HG03039 (cell line): ENCODE results near the gene ECHS1.
"Not testable (repeated sequence)": the region's sequence is repeated elsewhere in the genome, so short reads cannot be mapped to it uniquely, and the experiment has no call there.

Experiments
- ATAC-seq: cut with Tn5 transposase; IDR thresholded peaks from one replicate; pipeline ENCODE4 v1.9.1; 2021; ENCODE audit warnings: mild to moderate bottlenecking, moderate library complexity; ENCODE audit not compliant: unreplicated experiment

ECHS1 gene

DNA sequence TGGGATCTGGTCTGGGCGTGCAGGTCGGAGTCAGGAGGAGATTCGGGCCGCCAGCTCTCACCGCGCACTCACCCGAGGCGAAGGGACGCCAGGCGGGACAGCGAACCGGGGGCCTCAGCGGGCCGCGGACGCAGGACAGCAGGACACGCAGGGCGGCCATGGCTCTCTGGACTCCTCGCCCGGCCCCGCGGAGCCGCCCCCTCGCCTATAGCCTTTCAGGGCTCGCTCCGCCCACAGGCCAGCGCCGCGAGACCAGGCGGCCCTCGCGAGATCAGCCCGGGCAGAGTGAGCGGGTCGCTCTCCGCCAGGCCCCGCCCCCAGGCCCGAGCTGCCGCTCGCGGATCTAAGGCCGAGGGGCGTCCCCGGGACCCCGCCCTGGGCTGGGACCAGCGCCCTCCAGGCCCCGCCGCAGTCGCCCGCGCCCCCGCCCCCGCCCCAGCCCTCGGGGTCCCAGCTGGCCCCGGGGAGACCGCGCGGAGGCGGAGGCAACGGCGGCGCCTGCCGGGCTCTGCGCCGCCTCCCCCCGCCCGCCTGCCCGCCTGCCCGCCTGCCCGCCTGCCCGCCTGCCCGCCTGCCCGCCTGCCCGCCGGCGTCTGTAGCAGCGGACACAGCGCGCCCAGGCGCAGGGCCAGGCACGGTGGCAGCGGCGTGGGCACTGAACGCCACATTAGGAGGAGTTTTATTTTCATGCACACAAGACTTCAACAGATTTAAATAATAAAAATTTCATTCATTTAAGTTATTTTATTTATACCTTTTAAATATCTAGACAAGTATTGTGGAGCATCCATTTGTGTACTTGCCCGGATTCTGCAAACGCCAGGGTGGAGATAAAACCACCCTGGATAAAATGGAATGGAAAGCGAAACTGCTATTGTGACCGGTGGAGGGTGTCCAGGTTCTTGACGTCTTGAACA lies at the start of gene ECHS1:
ECHS1 (minus strand) TSS at position 181 of the 917 bp plus-strand sequence; CDS start at position 160, 21 bp downstream.
- peak; percentile 91 for ATAC-seq

DNA sequence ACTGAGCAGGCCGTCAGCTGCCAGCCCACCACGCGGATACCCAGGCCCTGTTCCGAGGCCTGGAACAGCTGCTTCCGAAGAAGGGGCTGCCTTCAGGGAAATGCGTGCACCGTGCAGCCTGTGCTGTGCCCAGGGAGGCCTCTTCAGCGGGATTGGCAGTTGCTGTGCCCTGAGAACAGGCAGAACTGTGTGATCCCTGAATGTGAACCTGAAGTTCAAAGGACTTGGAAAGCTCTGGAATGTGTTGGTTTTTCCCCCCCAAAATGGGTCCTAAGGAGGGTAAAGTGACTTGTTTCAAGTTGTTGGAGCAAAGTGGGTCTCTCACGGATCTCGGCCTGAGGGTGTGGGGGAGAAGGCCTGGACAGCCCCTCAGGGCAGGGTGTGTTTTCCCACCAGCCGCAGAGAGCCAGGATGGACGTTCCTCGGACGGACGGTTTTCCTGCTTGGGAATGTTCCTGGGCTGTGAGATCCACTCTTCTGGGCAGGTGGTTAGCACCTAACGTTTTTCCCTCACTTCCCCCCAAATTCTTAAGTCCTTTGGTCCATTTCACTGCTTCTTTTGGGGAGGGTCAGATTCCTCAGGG lies 49.2 kb upstream of the ECHS1 start:
- ATAC-seq: no peak

DNA sequence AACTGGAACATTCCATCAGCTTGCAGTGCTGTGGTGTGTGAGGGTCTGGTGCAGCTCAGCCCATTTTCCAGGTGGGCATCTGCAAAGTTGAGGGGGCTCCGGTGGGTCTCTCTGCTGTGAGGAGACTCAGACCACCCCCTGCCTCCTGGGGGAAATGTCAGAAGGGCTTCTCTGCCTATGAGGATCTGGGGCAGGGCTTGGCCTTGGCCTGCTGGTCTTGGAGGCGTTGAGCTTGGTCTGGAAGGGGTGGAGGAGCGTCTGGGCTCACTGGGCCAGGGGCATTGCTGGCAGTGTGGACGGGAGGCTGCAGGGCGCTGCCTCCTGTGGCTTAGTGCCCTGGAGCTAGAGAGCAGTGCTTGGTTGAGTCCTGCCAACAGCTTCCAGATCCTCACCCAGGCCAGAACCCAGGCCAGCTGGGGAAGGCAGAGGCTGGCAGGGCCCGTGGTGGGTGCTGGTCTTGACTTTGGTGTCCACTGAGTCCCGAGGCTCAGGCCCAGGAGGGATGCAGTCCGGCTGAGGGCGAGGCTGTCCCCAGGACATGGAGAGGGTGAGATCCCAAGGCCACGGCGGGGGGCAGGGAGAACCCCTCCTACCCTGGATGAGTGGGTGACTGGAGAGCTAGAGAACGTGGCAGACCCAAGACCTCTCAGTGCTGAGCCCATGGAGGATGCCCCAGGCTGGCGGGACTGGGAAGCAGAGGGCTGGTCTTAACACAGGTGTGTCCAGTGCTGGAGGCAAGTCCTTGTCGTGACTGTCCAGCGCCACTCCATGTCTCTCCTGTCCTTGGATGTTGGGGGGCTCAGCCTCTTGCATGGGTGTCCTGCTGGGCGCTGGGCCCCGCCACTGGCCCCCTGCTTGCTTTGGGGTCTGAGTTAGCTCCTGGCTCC lies 48.4 kb upstream of the ECHS1 start:
- no peak for ATAC-seq

DNA sequence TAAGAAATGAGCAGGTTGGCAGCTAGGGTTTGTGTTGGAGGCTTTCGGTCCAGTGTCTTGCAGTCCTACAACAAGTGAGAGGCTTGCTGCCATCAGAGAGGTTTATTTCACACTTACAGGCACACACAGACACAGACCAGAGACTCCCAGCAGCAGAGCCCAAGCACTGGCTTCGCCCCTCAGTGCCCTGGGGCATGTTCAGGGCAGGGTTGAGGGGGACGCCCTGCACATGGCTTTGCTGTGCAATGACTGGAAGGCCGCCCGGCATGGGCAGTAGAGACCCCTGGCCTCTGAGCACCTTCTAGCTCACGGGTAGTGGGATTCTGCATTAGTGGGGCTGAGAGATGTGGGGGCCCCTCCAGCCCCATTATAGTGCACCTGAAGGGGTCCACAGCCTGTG lies 47.4 kb upstream of the ECHS1 start:
- no peak for ATAC-seq

DNA sequence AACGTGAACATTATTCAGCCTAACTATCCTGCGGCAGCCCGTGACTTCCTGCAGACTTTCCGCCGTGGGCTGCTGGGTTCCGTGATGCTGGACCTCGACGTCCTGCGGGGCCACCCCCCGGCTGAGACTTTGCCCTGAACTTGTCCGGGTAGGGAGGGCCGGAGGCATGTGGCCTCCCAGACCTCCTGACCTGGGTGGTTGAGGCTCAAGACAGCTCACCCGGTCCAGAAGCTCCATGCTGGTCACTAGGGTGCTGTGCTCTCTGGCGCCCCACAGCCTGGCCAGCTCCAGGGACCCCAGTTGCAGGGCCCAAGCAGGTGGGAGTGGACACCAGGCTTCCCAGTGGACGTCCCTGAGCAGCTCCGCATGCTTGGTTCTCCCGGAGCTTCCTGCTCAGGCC lies 46.9 kb upstream of the ECHS1 start:
- no peak for ATAC-seq

DNA sequence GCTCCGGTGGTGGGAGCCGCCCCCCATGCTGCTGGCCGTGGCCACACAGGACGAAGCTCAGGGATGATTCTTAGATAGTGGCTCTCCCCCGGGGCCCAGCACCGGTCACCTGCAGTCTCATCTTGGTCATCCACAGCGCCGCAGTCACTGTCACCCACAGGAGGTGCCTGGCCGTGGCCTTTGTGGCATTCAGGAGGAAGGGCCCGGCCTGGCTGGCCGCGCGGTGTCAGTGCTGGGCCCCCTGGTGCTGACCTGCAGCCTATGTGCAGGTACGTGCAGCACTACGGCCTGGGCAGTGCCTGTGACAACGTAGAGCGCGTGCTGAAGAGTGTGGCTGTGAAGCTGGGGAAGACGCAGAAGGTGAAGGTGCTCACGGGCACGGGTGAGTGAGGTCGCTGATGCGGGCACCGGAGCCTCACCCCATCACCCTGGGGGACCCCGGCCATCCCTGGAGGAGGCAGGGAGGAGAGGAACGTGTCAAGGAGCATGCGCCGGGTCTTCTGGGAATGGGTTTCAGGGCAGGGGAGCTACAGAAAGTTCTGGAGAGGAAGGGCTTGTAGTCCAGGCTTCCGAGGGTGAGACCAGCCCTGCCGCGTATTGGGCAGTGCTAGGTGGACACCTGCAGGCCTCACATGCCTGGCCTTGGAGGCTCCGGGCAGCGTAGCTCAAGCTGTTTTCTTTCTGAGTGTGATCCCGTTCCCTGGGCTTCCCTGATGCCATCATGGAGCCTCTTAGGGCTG lies 46.2 kb upstream of the ECHS1 start:
- ATAC-seq: no peak

DNA sequence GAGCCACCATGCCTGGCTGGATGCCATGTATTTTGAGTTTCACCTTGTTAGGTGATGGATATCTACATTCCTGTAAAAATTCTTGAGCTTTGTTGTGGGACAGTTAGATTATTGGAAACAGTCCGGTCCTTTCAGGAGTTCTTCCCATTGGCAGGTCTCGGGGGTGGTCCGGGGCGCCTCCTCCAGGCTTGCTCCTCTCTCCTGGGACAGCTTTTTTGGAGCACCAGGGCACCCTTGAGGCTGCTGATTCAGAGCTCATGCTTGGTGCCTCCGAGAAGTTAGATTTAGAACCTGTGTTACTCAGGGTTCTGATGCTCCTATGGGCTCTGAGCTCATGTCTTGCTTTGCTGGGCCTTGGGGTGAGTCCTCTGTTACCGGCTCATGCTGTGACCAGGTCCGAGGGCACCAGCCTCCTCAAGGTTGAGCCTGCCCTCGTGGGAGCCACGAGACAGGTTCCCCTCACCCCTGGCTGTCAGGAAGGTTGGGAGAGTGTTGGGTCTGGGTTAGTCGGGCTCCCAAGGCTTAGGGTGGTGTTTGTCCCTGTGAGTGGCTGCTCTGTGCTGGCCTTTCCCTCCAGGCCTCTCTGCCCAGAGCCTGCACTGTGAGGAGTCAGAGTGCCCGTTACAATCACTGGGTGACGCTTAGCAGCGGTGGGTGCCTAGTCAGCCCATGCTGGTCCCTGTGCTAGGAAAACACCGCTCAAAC lies 45.3 kb upstream of the ECHS1 start:
- no peak for ATAC-seq

DNA sequence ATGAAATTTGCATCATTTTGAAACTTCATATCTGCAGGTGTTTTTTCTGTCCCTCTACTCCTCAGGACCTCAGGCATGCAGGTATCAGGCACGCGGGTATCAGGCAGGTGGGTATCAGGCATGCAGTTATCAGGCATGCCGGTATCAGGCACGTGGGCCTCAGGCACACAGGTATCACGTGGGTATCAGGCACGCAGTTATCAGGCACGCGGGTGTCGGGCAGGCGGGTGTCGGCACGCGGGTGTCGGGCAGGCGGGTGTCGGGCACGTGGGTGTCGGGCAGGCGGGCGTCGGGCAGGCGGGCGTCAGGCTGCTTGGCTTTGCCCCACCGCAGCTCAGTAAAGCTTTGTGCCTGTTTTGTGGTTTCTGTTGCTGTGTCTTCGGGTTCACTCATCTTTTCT lies 42.6 kb upstream of the ECHS1 start:
- ATAC-seq: no peak

DNA sequence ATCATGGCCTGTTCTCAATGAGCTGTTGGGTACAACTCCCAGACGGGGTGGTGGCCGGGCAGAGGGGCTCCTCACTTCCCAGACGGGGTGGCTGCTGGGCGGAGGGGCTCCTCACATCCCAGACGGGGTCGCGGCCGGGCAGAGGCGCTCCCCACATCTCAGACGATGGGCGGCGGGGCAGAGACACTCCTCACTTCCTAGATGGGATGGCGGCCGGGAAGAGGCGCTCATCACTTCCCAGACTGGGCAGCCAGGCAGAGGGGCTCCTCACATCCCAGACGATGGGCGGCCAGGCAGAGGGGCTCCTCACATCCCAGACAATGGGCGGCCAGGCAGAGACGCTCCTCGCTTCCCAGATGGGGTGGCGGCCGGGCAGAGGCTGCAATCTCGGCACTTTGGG lies 41.2 kb upstream of the ECHS1 start:
- ATAC-seq: not testable (repeated sequence)

DNA sequence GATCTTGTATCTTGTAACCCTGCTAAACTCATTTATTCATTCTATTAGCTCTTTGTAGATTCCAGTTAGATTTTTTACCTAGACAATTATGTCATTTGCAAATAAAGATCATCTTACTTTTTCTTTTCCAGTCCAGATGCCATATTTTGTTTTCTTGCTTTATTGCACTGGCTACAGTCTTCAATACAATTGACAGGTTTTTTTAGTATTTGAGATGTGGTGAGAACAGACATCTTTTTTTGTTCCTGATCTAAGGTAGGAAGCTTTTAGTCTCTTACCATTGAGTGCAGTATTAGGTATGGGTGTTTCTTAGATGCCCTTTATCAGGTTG lies 39.2 kb upstream of the ECHS1 start:
- ATAC-seq: no peak

DNA sequence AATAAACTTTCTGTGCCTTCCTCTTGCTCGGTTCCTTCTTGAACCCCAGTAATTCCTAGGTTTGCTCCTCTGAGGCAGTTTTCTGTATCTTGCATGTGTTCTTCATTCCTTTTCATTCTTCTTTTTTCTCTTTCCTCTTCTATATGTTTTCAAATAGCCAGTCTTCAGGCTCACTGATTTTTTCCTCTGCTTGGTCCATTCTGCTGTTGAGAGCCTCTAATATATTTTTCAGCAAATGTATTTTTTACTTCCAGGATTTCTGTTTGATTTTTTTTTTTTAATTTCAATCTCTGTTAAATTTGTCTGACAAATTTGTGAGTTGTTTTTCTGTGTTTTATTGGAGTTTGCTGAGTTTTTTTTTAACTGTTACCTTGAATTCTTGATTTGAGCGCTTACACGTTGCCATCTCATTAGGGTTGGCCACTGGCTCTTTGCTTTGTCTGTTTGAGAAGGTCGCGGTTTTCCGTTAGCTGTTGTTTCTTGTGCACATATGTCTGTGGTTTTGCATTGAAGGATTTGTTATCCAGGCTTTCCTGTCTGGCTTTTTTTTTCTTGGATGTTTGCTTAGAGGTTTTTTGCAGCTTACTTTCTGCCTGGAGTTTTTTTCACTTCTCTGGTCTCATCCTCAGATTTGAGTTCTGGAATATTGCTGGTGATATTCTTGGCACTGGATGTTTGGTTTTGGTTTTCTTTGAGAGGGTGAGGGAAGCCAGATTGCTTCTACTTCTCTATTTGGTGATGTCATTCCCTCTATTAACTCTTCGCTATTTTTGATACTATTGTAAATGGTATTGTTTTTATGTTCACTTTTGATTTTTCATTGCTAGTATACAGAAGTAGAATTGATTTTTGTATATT lies 38.6 kb upstream of the ECHS1 start:
- no peak for ATAC-seq

DNA sequence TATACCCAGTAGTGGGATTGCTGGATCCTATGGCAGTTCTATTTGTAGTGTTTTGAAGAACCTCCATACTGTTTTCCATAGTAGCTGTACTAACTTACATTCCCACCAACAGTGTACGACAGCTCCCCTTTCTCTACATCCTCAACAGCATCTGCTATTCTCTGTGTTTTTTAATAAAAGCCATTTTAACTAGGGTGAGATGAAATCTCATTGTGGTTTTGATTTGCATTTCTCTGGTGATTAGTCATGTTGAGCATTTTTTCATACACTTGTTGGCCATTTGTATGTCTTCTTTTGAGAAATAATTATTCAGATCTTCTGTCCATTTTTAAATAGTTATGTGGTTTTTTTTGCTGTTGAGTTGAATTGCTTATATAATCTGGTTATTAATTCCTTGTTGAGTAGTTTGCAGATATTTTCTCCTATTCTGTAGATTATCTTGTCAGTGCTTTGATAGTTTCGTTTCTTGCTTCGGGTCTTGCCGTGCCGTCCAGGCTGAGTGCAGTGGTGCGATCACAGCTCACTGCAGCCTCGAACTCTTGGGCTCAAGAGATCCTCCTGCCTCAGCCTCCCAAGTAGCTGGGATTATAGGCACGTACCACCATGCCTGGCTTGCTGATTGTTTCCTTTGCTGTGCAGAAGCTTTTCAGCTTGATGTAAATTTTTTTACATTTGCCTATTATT lies 32.8 kb upstream of the ECHS1 start:
- no peak for ATAC-seq

DNA sequence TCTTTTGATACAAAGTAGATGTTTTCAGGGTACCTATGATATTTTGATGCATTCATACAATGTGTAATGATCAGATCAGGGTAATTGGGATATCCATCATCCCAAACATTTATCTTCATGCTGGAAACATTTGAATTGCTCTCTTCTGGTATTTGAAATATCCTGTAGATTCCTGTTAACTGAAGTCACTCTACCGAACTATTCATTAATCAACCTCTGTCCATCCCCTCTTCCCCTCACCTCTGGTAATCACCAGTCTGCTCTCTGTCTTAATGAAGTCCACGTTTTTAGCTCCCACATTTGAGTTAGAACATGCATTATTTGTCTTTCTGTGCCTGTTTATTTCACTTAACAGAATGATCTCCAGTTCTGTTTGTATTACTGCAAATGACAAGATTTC lies 32.1 kb upstream of the ECHS1 start:
- ATAC-seq: no peak

DNA sequence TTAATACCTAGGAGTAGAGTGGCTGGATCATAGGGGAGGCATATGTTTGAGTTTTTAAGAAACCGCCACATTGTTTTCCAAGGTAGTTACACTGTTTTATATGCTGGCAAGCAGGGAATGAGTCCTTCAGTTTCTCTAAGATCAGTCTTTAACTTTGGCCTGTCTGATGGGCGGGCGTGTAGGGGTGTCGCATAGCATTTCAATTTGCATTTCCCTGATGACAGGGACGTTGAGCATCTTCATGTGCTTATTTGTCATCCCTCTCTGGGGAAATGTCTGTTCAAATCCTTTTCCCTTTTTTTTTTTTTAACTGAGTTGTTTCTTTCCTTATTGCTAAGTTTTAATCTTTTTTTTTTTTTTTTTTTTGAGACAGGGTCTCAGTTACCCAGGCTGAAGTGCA lies 30.6 kb upstream of the ECHS1 start:
- ATAC-seq: no peak

DNA sequence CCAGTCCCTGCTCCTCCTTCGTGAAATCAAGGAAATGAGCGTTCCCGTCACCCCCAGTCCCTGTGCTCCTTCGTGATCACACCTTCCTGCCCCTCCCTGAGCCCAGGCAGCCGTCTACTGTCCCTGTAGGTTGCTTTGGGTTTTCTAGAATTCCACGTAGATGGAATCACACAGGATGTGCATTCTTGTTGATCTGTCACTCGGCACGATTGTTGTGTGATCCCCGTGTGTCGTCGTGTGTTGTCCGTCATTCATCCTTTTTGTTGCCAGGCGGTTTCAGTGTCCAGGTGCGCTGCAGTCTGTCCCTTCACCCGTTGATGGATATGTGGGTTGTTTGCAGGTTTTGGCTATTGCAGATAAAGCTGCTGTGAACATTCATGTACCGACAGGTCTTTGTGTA lies 30.2 kb upstream of the ECHS1 start:
- no peak for ATAC-seq

DNA sequence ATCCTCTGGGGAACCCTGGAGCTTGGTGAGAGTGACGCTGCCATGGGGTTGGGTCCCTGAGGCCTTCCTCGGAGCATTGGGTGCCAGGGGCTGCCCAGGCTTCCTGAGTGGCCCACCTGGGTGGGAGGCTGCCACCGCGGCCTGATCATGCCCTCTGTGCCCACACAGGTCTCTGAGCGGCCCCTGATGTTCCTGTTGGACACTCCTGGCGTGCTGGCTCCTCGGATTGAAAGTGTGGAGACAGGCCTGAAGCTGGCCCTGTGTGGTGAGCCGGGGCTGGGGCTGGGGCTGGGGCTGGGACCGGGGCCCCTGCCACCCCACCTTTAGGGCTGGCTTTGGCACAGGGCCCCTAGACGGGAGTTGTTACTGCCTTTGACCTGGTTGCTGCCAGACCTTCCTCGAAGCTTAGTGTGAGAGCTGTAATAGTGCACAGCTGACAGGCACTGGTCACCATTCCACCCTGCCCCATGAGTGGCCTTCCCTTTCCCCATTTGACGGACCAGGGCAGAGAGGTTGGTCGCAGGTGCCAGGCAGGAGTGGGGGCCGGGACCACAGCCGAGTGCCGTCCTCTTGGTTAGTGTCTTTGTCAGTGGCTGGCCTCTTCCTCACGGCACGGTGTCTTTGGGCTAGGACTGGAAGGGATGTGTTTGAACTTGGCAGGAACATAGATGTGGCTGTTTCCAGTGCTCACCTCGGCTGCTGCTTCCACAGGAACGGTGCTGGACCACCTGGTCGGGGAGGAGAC lies 29.0 kb upstream of the ECHS1 start:
- ATAC-seq: no peak

DNA sequence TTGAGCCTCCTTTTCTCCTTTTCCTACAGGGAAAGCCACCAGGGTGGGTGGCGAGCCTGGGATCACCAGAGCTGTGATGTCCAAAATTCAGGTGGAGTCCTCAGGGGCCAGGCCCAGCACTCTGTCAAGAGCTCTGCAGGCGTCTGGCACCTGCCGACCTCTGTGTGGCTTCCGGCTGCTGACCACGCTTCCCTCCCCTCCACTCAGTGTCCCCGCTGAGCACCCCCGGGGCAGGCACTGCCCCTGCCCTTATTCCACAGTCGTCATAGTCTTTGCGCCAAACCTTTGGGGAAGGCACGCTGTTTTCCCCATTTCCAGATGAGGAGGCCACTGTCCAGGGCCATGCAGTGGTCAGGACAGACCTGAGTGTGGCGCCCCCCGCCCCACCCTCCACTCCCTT lies 28.3 kb upstream of the ECHS1 start:
- no peak for ATAC-seq
